ENCODE data around the gene RAB11FIP3. TPM values are rescaled to one million over a fixed set of nuclear protein-coding genes. Genes with fewer than 3 reads are reported as not detected.

The RAB11FIP3 gene
- total RNA-seq, 4 donors from 2014 or later, result 55.5 to 136 (median 106) TPM

DNA sequence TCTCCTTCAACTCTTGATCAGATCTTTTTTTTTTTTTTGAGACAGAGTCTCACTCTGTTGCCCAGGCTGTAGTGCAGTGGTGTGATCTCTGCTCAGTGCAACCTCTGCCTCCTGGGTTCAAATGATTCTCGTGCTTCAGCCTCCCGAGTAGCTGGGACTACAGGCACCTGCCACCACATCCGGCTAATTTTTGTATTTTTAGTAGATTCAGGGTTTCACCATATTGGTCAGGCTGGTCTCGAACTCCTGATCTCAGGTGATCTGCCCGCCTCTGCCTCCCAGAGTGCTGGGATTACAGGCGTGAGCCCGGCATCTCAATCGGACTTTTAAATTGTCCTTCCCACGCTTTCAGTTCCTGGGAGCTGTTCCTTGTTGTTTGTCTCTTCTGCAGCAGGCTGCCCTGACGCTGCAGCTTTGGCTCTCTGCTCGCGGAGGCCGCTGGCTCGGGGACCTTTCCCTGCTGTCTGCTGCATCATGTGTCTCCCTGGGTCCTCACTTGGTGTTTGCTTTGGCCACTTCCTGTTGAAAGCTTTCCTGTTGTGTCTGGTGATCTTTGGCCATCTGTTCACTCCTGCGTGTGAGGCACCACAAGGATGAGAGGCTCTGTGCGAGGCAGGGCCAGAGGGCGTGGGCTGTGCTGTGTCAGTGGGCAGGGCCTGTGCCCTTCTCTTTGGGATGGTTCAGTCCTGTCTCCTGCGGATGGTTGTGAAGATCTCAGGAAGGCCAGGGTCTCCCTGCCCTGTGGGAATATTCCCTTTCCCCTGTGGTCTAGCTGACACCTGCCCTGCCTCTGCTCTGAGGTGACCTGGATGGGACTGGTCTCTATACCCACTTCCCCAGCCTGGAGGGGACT is 83.7 kb downstream of the RAB11FIP3 start:
- H3K9me3 ChIP-seq, result no peaks in the 10 kb centered on the region
- H3K4me1 ChIP-seq, result peaks cover 0 to 5% (median 0%) of the 10 kb centered on the region in 4 donors
- H3K4me3 ChIP-seq, result no peak overlapping the region
- H3K27me3 ChIP-seq, result no peaks in the 10 kb centered on the region
- H3K36me3 ChIP-seq, result peaks cover 0 to 40% (median 0%) of the 10 kb centered on the region in 3 donors
- peak overlapping the region in 3 of 4 donors; percentile 11 to 55 (median 47) for H3K27ac ChIP-seq
- peak in 2 of 3 donors; percentile 63 to 77 for DNase-seq
- TF ChIP-seq CTCF (IDR thresholded peaks at IDR 0.05) (no peak), POLR2A (IDR thresholded peaks at IDR 0.05) (peak in 1 of 2 donors; percentile 22)

DNA sequence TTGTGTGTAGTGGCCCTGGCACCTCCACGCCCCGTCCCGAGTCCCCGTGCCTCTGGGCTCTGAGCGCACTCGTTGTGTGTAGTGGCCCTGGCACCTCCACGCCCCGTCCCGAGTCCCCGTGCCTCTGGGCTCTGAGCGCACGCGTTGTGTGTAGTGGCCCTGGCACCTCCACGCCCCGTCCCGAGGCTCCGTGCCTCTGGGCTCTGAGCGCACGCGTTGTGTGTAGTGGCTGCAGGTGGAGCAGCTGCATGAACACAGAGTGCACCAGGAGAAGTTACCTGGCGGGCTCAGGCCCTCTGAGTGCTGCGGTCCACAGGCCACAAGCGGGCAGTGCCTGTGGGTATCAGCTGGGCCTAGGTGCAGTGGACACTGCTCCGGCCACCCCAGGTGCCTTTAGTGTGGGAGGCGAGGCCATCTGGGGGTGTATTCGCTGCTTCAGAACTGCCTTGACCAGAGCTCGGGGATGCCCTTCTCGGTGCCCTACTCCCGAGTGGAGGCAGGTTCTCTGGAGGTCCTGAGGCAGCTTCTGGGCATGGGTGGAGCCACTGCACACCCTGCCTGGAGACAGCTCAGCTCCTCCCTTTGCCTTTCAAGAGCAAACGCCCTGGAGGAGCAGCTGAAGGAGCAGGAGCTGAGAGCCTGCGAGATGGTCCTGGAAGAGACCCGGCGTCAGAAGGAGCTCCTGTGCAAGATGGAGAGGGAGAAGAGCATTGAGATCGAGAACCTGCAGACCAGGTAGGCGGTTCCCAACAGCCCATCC is 84.8 kb downstream of the RAB11FIP3 start:
- peak overlapping the region in 1 of 4 donors; percentile 47 for H3K27ac ChIP-seq
- no peak for DNase-seq
- no peak overlapping the region for H3K4me3 ChIP-seq
- H3K9me3 ChIP-seq, result no peaks in the 10 kb centered on the region
- no peaks in the 10 kb centered on the region for H3K27me3 ChIP-seq
- H3K4me1 ChIP-seq, result peaks cover 0 to 5% (median 0%) of the 10 kb centered on the region in 4 donors
- TF ChIP-seq CTCF (IDR thresholded peaks at IDR 0.05) (no peak), POLR2A (IDR thresholded peaks at IDR 0.05) (no peak)
- peaks cover 0 to 38% (median 0%) of the 10 kb centered on the region in 3 donors for H3K36me3 ChIP-seq

- no peak for TF ChIP-seq CTCF (IDR thresholded peaks at IDR 0.05)
- TF ChIP-seq POLR2A (IDR thresholded peaks at IDR 0.05), result no peak
- no peak for DNase-seq
- Histone ChIP-seq H3K27me3 (no peaks in the 10 kb centered on the region), H3K36me3 (peaks cover 0 to 37% (median 0%) of the 10 kb centered on the region in 3 donors), H3K27ac (no peak overlapping the region), H3K9me3 (no peaks in the 10 kb centered on the region), H3K4me1 (peaks cover 0 to 5% (median 0%) of the 10 kb centered on the region in 4 donors), H3K4me3 (no peak overlapping the region)
Measured at GRCh38 chr16:512802-513201, 87.4 kb downstream of the RAB11FIP3 start.

GRCh38 chr16:513950-514349 is 88.5 kb downstream of the RAB11FIP3 start:
- Histone ChIP-seq H3K9me3 (no peaks in the 10 kb centered on the region), H3K36me3 (peaks cover 0 to 45% (median 0%) of the 10 kb centered on the region in 3 donors), H3K27ac (no peak overlapping the region), H3K4me1 (peaks cover 0 to 5% (median 0%) of the 10 kb centered on the region in 4 donors), H3K27me3 (no peaks in the 10 kb centered on the region), H3K4me3 (no peak overlapping the region)
- DNase-seq, result no peak
- TF ChIP-seq POLR2A (IDR thresholded peaks at IDR 0.05) (no peak), CTCF (IDR thresholded peaks at IDR 0.05) (no peak)

- no peak for DNase-seq
- H3K27ac ChIP-seq, result no peak overlapping the region
- peaks cover 0 to 56% (median under 1%) of the 10 kb centered on the region in 3 donors for H3K36me3 ChIP-seq
- H3K4me3 ChIP-seq, result no peak overlapping the region
- no peak for TF ChIP-seq CTCF (IDR thresholded peaks at IDR 0.05)
- TF ChIP-seq POLR2A (IDR thresholded peaks at IDR 0.05), result no peak
- no peaks in the 10 kb centered on the region for H3K4me1 ChIP-seq
- no peaks in the 10 kb centered on the region for H3K9me3 ChIP-seq
- H3K27me3 ChIP-seq, result no peaks in the 10 kb centered on the region
Measured at GRCh38 chr16:515175-515938, 89.9 kb downstream of the RAB11FIP3 start.
